Hematopoietic multipotent progenitor cell (in vitro differentiated cells): ENCODE measurements around the gene CERS2. TPM values are rescaled to one million over a fixed set of nuclear protein-coding genes. Genes with fewer than 3 reads are reported as not detected.

Experiments used
- DNase-seq, 3 donors: peaks; one replicate each; pipeline ENCODE4 v3.0.0-alpha.2; 2011 to 2015; ENCODE audit warnings: low read depth in 2 of 3, low spot score in 2 of 3
- total RNA-seq: library from RNA; depleted of rRNA; stranded (reverse); fragments of >200 nt; gene quantifications from one replicate; pipeline ENCODE4 v1.2.3, GENCODE V29; 2012

Gene CERS2
- total RNA-seq, 1 donor: 123 TPM

DNA sequence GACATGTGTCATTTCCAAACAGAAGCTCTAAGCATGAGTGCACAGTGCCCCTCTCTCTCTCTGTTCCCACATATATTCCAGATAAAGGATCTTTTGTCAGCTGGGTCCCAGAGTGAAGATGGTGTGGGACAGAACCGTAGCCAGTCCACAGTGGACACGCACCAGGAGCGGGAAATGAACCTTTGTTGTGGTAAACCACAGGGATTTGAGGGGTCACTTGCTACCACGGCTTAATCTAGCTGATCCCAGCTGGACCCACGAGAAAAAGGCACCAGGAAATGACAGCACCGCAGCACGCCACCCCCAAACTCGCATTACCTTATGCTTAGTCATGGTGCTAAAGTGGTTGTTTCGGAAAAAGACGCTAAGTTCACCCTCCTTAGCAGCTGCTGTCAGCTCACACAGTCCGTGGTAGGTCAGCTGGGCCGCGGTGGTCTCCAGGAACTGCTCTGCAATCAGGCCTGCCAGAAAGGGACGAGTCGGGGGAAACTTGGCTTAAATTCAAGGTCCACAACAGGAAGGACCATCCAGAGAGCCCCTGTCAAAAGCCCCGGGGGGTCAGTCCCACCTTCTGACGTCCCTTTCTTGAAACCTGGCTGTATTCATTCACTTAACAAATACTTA is 24.5 kb upstream of the CERS2 start:
- DNase-seq: peak in 2 of 3 donors; percentile 74 to 80

DNA sequence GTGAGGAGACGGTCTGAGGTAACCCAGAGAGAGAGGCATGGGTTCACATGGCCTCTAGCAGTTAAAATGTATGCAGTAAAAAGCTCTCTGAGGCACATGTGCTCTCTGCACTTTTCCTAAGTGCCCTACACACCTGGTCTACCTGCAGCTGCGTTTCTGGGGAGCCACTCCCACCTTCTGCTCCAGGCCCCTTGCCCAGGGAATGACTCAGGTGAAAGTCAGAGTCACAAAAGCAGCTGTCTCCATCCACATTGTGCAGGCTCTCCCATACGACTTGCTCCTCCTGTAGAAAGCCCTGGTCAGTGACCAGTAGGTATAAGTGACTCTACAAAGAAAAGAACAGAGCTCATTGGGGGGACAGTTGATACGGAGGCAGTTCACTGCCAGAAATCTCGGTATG is 23.3 kb upstream of the CERS2 start:
- DNase-seq: no peak

DNA sequence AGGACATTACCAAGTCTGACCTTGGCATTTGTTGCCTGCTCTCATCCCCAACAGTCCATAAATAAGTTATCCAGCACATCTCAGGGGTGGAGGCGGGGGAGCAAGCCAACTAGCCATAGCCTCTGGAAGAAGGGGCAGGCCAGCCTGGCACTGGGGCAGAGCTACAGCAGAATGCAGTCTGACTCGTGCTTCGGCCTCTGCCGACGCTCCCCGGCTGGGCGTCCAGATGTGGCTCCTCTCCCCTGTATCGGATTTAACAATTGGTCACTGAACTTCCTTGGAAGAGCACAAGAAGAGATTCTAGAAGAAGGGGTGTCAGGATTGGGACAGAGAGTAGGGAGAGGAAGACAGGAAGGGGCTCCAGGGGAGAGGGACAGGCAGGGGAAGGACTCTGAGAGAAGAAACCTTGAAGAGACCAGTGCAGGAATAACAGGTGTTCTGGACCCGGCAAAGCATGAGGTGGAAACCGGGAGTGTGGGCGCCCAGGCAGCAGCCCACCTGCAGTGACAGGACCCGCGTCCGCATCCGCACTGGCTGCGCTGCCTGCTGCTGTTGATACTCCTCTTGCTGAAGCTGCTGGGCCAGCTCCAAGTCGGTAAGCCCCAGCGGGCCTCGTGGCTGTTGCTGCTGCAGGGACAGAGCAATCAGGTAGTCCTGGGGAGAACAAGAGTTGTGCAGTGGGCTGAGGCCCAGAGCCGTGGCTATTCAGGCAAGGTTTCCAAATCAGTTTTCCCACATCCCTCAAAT is 22.7 kb upstream of the CERS2 start:
- DNase-seq: no peak

DNA sequence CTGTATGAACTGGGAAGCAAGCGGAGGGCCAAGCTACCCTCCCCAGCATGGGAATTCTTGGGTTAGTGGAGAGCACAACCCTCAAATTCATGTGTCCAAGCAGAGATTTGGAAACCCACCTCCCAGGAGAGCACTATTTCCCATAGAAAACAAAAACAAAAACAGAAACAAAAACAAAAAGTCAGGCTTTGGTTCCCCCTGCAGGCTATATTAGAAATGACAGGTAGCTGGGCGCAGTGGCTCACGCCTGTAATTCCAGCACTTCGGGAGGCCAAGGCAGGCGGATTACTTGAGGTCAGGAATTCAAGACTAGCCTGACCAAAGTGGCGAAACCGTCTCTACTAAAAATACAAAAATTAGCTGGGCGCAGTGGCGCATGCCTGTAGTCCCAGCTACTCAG is 21.3 kb upstream of the CERS2 start:
- no peak for DNase-seq

DNA sequence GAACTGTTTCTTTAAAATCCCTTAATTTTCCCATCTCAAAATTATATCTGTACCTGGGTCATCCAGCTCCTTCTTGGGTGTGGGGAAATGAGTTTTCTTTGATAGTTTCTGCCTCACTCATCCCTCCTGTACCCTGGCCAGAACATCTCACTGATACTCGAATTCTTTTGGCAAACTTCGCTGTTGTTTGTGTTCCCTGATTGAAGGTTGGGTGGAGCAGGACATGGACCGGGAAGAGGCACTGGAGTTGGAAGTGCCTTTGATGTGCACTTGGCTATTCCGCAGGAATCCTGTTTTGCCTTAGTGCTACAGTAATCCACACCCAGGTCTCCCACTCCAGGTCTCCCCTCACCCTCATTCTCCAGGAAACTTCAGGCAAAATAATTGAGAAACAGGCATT is 20.8 kb upstream of the CERS2 start:
- DNase-seq: no peak

DNA sequence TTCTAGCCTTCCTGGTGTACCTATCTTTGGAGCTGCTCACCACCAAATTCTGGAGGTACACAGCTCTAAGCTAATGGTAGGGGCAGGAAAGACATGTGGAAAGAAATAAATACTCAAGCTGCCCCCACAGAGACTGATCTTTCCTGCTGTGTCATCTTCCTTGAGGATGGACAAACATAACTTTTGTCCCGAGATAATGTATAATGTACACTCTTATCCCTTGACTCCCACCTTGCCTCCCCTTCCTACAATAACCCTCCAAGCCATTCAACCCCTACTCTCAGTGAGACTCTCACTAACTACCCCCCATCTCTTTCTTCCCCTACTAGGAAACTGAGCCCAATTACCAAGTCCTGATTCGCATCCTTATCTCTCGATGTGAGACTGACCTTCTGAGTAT is 19.6 kb upstream of the CERS2 start:
- no peak for DNase-seq

DNA sequence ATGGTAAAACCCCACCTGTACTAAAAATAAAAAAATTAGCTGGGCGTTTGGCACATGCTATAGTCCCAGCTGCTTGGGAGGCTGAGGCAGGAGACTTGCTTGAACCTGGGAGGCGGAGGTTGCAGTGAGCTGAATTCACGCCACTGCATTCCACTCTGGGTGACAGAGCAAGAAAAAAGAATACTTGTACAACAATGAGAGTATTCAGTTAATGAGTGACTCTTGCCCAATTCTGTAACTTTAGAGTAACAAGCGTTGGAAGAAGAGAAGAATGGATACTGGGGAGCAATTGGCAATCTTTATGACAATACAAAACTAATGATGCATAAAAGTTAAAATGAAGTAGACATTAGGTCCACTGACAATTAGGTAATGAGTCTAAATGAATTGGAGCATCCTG is 18.0 kb upstream of the CERS2 start:
- DNase-seq: no peak

DNA sequence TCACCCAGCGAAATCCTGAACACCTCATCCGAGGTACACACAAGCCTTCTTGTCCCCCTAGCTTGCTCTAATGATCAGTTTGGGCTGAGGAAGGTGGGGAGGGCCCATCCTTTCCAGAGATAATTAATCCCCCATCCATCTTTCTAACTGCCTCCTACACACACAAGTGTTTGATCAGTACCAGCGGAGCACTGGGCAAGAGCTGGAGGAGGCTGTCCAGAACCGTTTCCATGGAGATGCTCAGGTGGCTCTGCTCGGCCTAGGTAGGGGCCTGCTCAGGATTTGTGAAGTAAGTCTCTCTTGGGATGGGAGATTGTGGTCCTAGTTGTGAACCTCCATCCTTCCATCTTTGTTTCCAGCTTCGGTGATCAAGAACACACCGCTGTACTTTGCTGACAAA is 13.3 kb upstream of the CERS2 start:
- no peak for DNase-seq

DNA sequence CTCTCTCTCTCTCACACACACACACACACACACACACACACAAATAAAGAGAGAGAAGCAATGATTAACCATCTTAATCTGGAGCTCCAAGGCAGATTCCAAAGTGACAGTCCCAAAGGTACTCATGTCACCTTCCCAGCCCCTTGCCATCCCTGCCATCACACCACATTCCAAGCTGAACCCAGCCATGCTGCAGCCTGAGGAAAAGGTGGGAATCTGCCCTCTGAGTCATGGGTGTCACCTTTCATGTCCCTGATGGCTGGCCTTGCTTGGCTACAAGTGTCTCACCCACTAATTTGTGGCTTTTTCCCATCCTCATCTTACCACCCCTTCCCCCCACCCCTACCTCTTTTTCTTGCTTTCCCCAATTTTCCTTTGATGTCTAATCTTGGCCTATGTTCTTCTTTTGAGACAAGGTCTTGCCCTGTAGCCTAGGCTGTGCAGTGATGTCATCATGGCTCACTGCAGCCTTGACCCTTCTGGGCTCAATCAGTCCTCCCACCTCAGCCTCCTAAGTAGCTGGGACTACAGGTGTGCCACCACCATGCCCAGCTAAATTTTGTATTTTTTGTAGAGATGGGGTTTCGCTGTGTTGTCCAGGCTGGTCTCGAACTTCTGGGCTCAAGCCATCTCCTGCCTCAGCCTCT is 10.7 kb upstream of the CERS2 start:
- no peak for DNase-seq

DNA sequence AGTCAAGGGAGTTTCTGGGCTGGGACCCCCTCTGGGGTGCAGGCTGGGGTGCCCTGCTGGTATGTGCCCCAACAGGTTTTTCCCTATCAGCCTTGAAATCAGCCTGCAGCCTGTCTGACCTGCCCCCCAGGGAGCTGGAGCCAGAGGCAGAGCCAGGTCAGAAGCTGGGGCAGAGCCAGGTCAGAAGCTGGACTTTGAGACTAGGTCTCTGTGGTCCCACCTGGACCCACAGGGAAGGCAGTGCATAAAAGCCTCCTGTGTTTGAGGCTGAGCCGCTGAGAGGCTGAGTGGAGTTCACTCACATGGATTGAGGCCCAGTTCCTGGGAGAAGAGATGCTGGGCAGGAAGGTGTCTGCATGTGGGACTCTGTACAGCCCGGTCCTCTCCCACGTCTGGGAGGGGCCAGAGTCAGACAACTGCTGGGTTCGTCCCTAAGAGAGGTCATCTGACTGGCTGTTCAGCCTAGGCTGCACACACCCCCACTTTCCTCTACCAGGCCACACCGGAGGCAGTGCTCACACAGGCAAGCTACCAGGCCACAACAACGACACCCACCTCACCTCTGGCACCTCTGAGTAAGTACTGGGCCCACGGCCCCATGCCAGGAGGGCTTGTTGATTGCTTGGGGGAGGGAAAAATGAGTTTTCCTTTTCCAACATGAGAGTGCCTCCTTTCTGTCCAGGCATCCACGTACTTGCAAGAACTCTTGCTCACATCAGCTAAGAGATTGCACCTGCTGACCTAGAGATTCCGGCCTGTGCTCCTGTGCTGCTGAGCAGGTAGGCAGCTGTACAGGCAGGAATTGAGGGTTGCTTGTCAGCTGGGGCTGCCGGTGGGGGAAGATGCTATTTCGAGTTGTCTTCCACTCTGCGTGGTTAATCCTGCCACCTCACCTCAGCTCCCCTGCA is 7.4 kb upstream of the CERS2 start, which contains the start of gene ANXA9:
ANXA9 (plus strand) TSS at position 488 of the 908 bp plus-strand sequence. CDS start 814 bp downstream, outside the sequence.
- no peak for DNase-seq

DNA sequence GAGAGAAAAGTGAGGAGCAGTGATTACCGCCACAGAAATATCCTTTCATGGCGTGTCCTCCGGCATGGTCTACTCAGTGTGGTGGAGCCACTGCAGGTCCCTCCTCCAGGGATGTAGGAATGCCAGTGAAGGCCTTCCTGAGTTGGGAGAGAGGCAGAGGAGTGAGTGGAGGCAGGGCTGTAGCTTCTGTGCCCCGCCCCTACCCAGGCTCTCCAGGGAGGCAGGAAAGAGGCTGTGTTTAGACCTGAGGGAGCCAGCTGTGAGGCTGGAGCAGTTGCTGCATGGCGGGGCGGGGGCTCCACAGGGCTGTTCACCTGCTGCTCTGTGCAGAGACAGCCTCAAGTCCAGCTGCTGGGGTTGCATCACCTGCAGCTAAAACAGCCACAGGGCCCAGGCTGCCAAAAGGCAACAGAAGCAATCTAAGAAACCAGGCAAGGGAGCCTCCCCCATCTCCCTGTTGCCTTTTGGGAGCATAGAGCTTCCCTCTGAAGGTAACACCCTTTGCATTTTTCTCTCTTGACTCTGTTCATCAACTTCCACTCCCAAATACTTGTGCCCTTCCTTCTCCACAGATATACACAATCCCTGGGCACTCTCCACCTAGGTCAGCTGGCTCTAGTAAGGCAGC is 6.7 kb upstream of the CERS2 start:
- no peak for DNase-seq

DNA sequence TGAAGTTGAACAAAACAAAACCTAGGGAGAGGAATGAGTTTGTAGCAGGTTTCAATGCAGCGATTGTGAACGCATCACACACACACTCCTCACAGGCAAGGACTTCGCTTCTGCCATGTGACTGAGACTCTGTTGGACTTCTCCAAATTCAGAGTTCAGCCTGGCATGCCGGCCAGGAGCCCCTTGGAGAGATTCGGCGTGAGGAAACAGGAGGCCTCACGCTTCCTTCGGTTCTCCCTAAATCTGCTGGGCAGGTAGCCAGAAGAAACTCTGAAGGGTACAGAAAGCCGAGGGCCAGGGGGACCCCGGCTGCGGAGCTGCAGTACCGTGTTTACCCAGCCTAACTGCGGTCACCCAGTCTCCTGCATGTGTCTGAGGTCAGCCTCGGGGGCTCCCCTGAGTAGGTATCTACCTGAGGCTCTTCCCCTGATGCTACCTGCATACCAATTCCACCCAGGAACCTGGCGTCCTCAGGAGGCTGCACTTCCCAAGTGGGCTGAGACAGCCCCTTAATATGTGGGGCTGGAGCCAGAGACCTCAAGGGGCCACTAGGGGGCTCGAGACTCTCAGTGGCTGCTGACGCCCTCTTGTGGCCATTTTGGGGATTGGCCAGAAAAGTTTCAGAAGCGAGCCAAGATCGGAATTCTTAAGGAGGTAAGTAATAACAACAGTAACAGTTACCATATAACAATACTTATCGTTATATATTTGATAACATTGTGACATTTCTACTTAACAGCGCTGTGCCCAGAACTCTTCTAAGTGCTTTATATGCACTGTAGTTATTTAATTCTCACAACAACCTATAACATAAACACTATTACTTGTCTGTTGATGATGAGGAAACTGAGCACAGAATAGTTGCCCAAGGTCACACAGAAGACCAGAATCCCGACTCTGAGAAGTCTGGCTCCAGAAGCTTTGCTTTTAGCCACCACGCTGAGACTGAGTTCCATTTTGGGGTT is 4.7 kb upstream of the CERS2 start:
- DNase-seq: peak; percentile 69 to 96 (median 83)

DNA sequence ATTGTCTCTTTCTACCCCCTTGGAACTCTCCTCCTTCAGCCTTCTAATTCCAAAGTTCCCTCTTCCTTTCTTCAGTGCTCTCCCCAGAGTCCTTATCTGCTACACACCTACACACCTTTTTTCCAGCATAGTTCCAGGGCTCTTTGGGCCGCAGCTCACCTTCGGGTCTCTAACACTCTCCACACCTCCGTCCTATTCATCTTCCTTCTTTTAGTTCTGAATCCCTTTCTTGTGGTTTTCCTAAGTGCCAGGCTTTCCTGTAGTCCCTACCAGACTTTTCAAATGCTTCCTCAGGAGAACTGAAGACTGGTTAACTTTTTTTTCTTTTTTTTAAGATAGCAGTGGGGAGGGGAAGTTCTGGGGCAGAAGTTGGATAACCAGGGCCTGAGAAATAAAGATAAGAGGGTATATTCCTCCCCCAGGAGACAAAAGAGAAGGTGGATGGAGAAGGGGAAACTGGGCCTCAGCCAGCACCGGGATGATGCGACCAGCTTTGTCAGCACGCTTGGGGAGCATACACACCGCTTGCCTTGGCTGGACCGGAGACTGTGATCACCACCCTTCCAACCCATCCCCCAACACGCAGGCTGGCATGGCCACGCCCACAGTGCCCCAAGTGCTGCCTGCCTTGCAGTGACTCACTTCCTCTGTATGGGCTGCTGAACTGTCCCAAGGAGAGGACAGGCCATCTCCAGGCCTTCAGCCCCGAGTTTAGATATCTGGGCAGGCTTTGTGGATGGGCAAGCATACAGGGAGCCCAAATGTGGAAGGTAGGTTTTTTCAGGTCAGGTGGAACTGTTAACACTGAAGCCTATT is 2.5 kb upstream of the CERS2 start:
- peak in 2 of 3 donors; percentile 91 for DNase-seq

DNA sequence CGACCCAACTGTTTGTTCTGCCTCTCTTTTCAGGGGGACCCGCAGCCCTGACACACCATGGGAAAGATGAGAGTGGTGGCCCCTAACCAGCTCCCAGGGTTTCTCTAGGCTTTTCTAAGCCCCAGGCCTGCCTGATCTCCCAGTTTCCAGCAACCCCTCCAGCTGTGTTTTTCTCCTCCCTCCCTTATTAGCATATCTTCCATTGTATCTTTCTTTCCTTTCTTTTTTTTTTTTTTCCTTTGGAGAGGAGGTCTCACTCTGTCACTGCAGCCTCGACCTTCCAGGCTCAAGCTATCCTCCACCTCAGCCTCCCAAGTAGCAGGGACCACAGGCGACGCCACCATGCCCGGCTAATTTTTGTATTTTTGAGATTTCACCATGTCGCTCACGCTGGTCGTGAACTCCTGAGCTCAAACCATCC is 1.8 kb upstream of the CERS2 start:
- no peak for DNase-seq

DNA sequence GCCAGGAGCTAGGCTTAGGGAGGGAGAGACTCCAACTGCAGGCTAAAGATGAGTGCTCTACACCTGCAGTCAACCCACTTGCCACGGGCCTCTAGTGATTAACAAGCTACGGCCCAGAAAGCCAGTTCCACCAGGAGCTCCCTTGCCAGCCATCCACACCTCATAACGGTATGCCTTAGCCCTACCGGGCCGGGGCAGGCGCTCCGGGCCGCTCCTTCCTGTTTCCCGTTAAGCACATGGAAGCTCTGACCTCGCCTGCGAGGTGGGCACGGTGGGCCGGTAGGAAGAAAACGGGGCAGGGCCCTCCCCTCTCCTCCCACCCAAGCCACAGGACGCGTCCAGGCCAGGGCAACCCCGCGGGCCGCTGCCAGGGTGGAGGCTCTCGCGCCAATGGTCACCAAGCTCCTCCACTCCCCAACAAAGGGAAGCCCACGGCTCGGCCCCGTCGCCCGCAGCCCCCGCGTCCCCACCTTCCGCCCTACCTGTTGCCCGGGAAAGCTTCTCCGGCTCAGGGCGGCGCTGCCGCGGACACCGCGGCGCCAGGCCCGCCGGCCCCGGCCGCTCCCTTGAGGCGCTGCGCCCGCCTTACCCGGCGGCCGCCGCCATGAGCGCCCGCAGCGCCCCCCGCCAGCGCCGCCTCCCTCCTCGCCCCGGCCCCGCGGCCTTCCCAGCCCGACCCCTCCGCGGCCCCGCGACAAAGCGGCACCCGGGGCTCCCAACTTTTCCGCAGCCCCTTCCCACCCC is 627 bp downstream of the CERS2 start:
- peak in 2 of 3 donors; percentile 20 to 25 for DNase-seq

DNA sequence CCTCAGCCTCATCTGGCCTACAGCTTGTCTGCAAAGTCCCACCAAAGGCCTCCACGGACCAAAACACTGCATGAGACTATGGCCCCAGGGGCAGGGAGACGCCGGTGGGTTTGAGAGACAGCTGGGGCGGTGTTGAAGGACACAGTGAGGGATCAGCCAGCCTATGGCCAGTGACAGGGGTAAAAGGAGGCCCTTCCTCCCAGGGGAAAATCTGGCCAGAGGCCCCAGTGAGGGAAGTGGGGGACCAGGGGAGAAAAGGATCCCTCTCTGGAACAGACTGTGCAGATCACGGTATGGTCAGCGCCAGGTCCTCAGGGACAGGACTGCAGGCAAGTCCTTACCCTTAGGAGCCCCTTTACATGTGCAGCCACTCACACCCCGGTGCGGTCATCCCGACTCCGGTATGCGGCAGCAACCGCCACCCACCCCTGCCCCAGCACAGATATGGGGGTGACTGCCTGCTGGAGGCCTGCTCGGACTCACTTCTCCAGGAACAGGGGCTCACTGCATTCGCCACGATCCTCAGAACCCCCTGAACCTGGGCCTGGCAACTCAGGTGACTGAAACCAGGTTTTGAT is 1.3 kb downstream of the CERS2 start:
- peak in 1 of 3 donors; percentile 6 for DNase-seq

DNA sequence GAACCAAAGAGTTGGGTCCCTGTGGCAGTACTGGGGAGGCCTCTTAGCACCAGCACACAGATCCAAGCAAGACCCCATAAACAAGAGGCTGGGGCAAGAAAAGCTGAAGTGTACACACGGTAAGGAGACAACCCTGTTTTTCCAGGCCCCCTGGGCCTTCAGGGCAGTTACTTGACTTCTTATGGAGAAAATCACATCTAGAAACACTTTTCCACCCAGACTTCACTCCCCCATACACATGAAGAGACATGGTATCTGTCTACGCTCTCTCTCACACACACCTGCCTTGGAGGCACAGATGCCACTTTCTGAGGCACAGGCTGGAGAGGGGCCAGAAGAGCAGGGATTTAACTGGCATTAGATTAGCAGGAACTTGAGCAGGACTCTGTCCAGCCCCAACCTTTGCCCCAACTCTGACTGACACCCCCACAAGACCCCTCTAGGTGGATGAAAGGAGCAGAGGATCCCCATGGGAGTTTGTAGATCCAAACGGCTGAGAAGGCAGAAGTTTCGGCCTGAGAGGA is 2.2 kb downstream of the CERS2 start:
- no peak for DNase-seq
